H1 (cell line): Measurements from ENCODE around the gene CDPF1. TPM values are rescaled to one million over a fixed set of nuclear protein-coding genes. Genes with fewer than 3 reads are reported as not detected.
"Not testable (repeated sequence)": the region's sequence is repeated elsewhere in the genome, so short reads cannot be mapped to it uniquely, and the experiment has no call there.

ENCODE experiments used
- CTCF ChIA-PET: fragments of 300-600 bp; sonication (Branson Sonifier 250); formaldehyde crosslinking; loops from one replicate; lab custom pipeline; 2021; ENCODE audit not compliant: partially characterized antibody; lab: Charles Lee
- POLR2A ChIA-PET: fragments of 300-600 bp; sonication (Branson Sonifier 250); formaldehyde crosslinking; loops from one replicate; lab custom pipeline; 2021; ENCODE audit warnings: inconsistent platforms; ENCODE audit not compliant: partially characterized antibody; lab: Charles Lee
- DNase-seq, 2 experiments: peaks; one replicate each; pipeline versions ENCODE4 v3.0.0 to v3.0.0-alpha.2; 2010 to 2022; ENCODE audit warnings: low spot score in 2 of 2, low read depth in 1 of 2, mixed read lengths in 1 of 2
- FAIRE-seq: peaks from 2 replicates; lab custom pipeline; 2011; peaks lifted over from hg19 to GRCh38; lab: Jason Lieb, UNC
- H2AFZ ChIP-seq: 2 replicates; pipeline ENCODE4 v1.8.1; 2012; ENCODE audit warnings: low read length, inconsistent platforms
- H2AK5ac ChIP-seq: 2 replicates; pipeline ENCODE4 v1.6.1; 2013; ENCODE audit warnings: low read depth, low read length
- H2BK120ac ChIP-seq: replicated peaks from 2 replicates; pipeline ENCODE3; 2013; ENCODE audit warnings: low read depth, low read length, inconsistent platforms
- H2BK12ac ChIP-seq: 2 replicates; pipeline ENCODE4 v1.6.1; 2013; ENCODE audit warnings: low read depth, low read length
- H2BK15ac ChIP-seq: 2 replicates; pipeline ENCODE4 v1.6.1; 2013; ENCODE audit warnings: low read length
- H2BK20ac ChIP-seq: 2 replicates; pipeline ENCODE4 v1.6.1; 2013; ENCODE audit warnings: low read length
- H2BK5ac ChIP-seq: 2 replicates; pipeline ENCODE4 v1.6.1; 2013; ENCODE audit warnings: low read depth, low read length
- H3K14ac ChIP-seq: 2 replicates; pipeline ENCODE4 v1.6.1; 2013; ENCODE audit warnings: inconsistent platforms; ENCODE audit not compliant: insufficient read length
- H3K18ac ChIP-seq: 2 replicates; pipeline ENCODE4 v1.6.1; 2013; ENCODE audit warnings: low read length; ENCODE audit errors: extremely low read depth
- H3K23ac ChIP-seq: 2 replicates; pipeline ENCODE4 v1.6.1; 2013; ENCODE audit warnings: inconsistent platforms; ENCODE audit not compliant: insufficient read length
- H3K23me2 ChIP-seq: 2 replicates; pipeline ENCODE4 v1.6.1; 2013; ENCODE audit warnings: low read depth, low read length
- H3K27ac ChIP-seq: 2 replicates; pipeline ENCODE4 v1.6.1; 2011; ENCODE audit warnings: low read depth, low read length, inconsistent platforms
- H3K27me3 ChIP-seq, 4 experiments: replicated peaks in 1 of 4; 1 replicate in 1 of 4; 2 replicates in 3 of 4; pipeline versions ENCODE4 v1.6.1 to v1.8.1; 2011 to 2013; ENCODE audit warnings: low read length in 3 of 4, mild to moderate bottlenecking in 3 of 4, inconsistent platforms in 2 of 4, mixed read lengths in 2 of 4, moderate library complexity in 1 of 4; ENCODE audit not compliant: control insufficient read depth in 3 of 4, insufficient read depth in 3 of 4; ENCODE audit errors: extremely low read depth in 1 of 4
- H3K36me3 ChIP-seq, 4 experiments: 2 replicates each; pipeline versions ENCODE4 v1.6.1 to v1.8.1; 2011 to 2013; ENCODE audit warnings: mild to moderate bottlenecking in 4 of 4, low read length in 3 of 4, moderate library complexity in 2 of 4, control low read depth in 1 of 4, inconsistent platforms in 1 of 4; ENCODE audit not compliant: insufficient read depth in 4 of 4, control insufficient read depth in 2 of 4
- H3K4ac ChIP-seq: replicated peaks from 2 replicates; pipeline ENCODE3; 2013; ENCODE audit warnings: low read length, low read depth, mixed read lengths, inconsistent platforms; ENCODE audit not compliant: insufficient read length
- H3K4me1 ChIP-seq, 4 experiments: replicated peaks in 1 of 4; 1 replicate in 1 of 4; 2 replicates in 3 of 4; pipeline versions ENCODE4 v1.6.1 to v1.8.1; 2011 to 2013; ENCODE audit warnings: low read length in 3 of 4, inconsistent platforms in 2 of 4, mixed read lengths in 1 of 4; ENCODE audit not compliant: insufficient read depth in 4 of 4, control insufficient read depth in 3 of 4
- H3K4me2 ChIP-seq, 2 experiments: 2 replicates each; pipeline versions ENCODE4 v1.6.1 to v1.8.1; 2011 to 2013; ENCODE audit warnings: low read depth in 2 of 2, low read length in 2 of 2, control low read depth in 1 of 2, inconsistent platforms in 1 of 2, mild to moderate bottlenecking in 1 of 2; ENCODE audit not compliant: insufficient read depth in 1 of 2
- H3K4me3 ChIP-seq, 4 experiments: fragments of 200-600, 300-600 bp in 1 of 4; sonication (generic), shearing (Covaris generic), sonication (Bioruptor Twin) in 1 of 4; 2 replicates each; pipeline versions ENCODE4 v1.5.1 to v1.8.1; 2011 to 2016; ENCODE audit warnings: low read length in 4 of 4, low read depth in 3 of 4, control low read depth in 2 of 4, inconsistent platforms in 2 of 4, mild to moderate bottlenecking in 2 of 4, mixed read lengths in 1 of 4, moderate library complexity in 1 of 4; ENCODE audit not compliant: insufficient read depth in 2 of 4; ENCODE audit errors: extremely low read depth in 1 of 4
- H3K56ac ChIP-seq: replicated peaks from 2 replicates; pipeline ENCODE3; 2013; ENCODE audit warnings: low read depth, mild to moderate bottlenecking, mixed read lengths, low read length, inconsistent platforms; ENCODE audit not compliant: insufficient read length
- H3K79me1 ChIP-seq: 2 replicates; pipeline ENCODE4 v1.6.1; 2013; ENCODE audit warnings: low read depth, low read length, control low read depth
- H3K79me2 ChIP-seq, 2 experiments: 2 replicates each; pipeline versions ENCODE4 v1.6.1 to v1.8.1; 2012 to 2013; ENCODE audit warnings: low read length in 2 of 2, mild to moderate bottlenecking in 2 of 2, inconsistent platforms in 1 of 2; ENCODE audit not compliant: insufficient read depth in 2 of 2, control insufficient read depth in 1 of 2
- H3K9ac ChIP-seq, 4 experiments: replicated peaks in 1 of 4; 1 replicate in 1 of 4; 2 replicates in 3 of 4; pipeline versions ENCODE4 v1.6.1 to v1.8.1; 2011 to 2013; ENCODE audit warnings: low read depth in 3 of 4, low read length in 3 of 4, control low read depth in 2 of 4, mild to moderate bottlenecking in 2 of 4, moderate library complexity in 2 of 4, inconsistent platforms in 1 of 4; ENCODE audit errors: extremely low read depth in 1 of 4
- H3K9me3 ChIP-seq, 2 experiments: 2 replicates each; pipeline versions ENCODE4 v1.6.1 to v1.8.1; 2012 to 2013; ENCODE audit warnings: mild to moderate bottlenecking in 2 of 2, moderate library complexity in 2 of 2, control low read depth in 1 of 2, inconsistent platforms in 1 of 2, low read depth in 1 of 2, low read length in 1 of 2, mixed read lengths in 1 of 2; ENCODE audit not compliant: insufficient read depth in 2 of 2
- H4K20me1 ChIP-seq, 2 experiments: replicated peaks in 1 of 2; 2 replicates each; pipeline versions ENCODE3 to v1.8.1; 2011 to 2013; ENCODE audit warnings: inconsistent platforms in 2 of 2, low read length in 2 of 2, mild to moderate bottlenecking in 1 of 2; ENCODE audit not compliant: insufficient read depth in 2 of 2, control insufficient read depth in 1 of 2
- H4K5ac ChIP-seq: 2 replicates; pipeline ENCODE4 v1.6.1; 2013; ENCODE audit warnings: low read length, low read depth, mixed read lengths, inconsistent platforms; ENCODE audit not compliant: insufficient read length
- H4K8ac ChIP-seq: 2 replicates; pipeline ENCODE4 v1.8.0; 2013; ENCODE audit warnings: mild to moderate bottlenecking, moderate library complexity, low read length, inconsistent platforms; ENCODE audit not compliant: insufficient read depth; ENCODE audit errors: extremely low read depth
- H4K91ac ChIP-seq: replicated peaks from 2 replicates; pipeline ENCODE3; 2013; ENCODE audit warnings: low read length, mixed read lengths, inconsistent platforms; ENCODE audit not compliant: insufficient read length
- WGBS, 2 experiments: shearing (Covaris generic) in 1 of 2; methylation state at CpG; one replicate each; pipeline versions ENCODE4 v1.1.6 to v1.1.7; 2013 to 2015; ENCODE audit warnings: low lambda C conversion rate in 2 of 2, mixed read lengths in 2 of 2, inconsistent platforms in 1 of 2, low coverage in 1 of 2, missing lambda C conversion rate in 1 of 2; ENCODE audit not compliant: insufficient replicate concordance in 2 of 2, insufficient coverage in 1 of 2, insufficient read length in 1 of 2; ENCODE audit errors: extremely low coverage in 1 of 2, missing lambda C conversion rate in 1 of 2; 5-methylcytosine and 5-hydroxymethylcytosine counted together
- polyA plus RNA-seq, 7 experiments: library from polyadenylated mRNA; depleted of rRNA in 3 of 7; stranded (reverse) in 5 of 7; unstranded in 2 of 7; fragments of >200 nt in 5 of 7; fragments of 200-250 nt in 2 of 7; gene quantifications; 1 replicate in 5 of 7; 2 replicates in 1 of 7; 4 replicates in 1 of 7; pipeline versions ENCODE4 v1.2.1 to v1.2.3, GENCODE V29; 2011 to 2013; ENCODE audit warnings: missing spikeins in 2 of 7, mixed read lengths in 2 of 7
- total RNA-seq: library from RNA; stranded (reverse); fragmentation: NEBNext Ultra II Directional; extraction: Animal tissue kit (Norgen Biotek cat#: 25700); gene quantifications from 2 replicates; pipeline ENCODE4 v1.2.1, GENCODE V29; 2021

The CDPF1 gene
- total and polyA plus RNA-seq, 2 of the 8 experiments (the other 6 are each of a cell fraction or from before 2014, with no cell fraction given), result 9.7 to 13.7 TPM

DNA sequence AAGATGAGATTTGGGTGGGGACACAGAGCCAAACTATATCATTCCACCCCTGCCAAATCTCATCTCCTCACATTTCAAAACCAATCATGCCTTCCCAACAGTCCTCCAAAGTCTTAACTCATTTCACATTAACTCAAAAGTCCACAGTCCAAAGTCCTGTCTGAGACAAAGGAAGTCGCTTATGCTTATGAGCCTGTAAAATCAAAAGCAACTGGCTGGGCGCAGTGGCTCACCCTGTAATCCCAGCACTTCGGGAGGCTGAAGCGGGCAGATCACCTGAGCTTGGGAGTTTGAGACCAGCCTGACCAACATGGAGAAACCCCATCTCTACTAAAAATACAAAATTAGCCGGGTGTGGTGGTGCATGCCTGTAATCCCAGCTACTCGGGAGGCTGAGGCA, 14.4 kb upstream of the CDPF1 start:
- not testable (repeated sequence) for H4K20me1 ChIP-seq, H3K4me1 ChIP-seq, FAIRE-seq, H3K4me2 ChIP-seq, H3K79me1 ChIP-seq, H2BK12ac ChIP-seq, H3K36me3 ChIP-seq, H3K4ac ChIP-seq, H3K4me3 ChIP-seq, H2BK20ac ChIP-seq, H4K8ac ChIP-seq, H2BK5ac ChIP-seq, H2BK15ac ChIP-seq, H3K23me2 ChIP-seq, DNase-seq, H2BK120ac ChIP-seq, H3K14ac ChIP-seq, H3K56ac ChIP-seq, H3K23ac ChIP-seq, H3K79me2 ChIP-seq, H3K9ac ChIP-seq, H3K18ac ChIP-seq, H2AK5ac ChIP-seq, H3K27ac ChIP-seq, H2AFZ ChIP-seq, H4K91ac ChIP-seq, H4K5ac ChIP-seq
- Histone ChIP-seq H3K9me3 (peaks cover 5 to 12% of the 10 kb centered on the region in 2 experiments; a peak in 3 of 4 replicates), H3K27me3 (peaks cover 18 to 48% (median 32%) of the 10 kb centered on the region in 4 experiments)
- POLR2A ChIA-PET, result interaction anchor here (0.6 kb wide), 1 partner anchor 42 kb away, joined by 3 read pairs; no protein-coding TSS in a partner anchor
- CTCF ChIA-PET, result interaction anchor here (2.0 kb wide), 1 partner anchor 37 kb away, joined by 8 read pairs; no protein-coding TSS in a partner anchor
- 84% methylated on average over 6 of the region's 6 CpGs; no CpG with 5 or more reads in 1 of the 2 experiments for WGBS, 2 experiments
